NOMO-1 treated with dmso at 0.1 percent for 144 hours (cell line): ENCODE data around the gene LDAF1.
"Not testable (repeated sequence)": the region's sequence is repeated elsewhere in the genome, so short reads cannot be mapped to it uniquely, and the experiment has no call there.

Experiments
- DNase-seq: peaks from one replicate; lab custom pipeline; 2025; ENCODE audit not compliant: unreplicated experiment; lab: John Stamatoyannopoulos, UW

Gene LDAF1

GRCh38 chr16:21158208-21159110, at the start of gene LDAF1:
Gene LDAF1, plus strand, starts transcription at chr16:21158674. Its CDS starts 2,509 bp downstream, at chr16:21161183.
- peak; percentile 83 for DNase-seq

- not testable (repeated sequence) for DNase-seq
Observed at GRCh38 chr16:21115551-21115950, 42.9 kb upstream of the LDAF1 start.

- DNase-seq, result peak; percentile 67
Observed at GRCh38 chr16:21116148-21116693, 42.3 kb upstream of the LDAF1 start.

- DNase-seq, result no peak
Observed at GRCh38 chr16:21117567-21117966, 40.9 kb upstream of the LDAF1 start.

- DNase-seq, result no peak
Observed at GRCh38 chr16:21120976-21121520, 37.4 kb upstream of the LDAF1 start.

GRCh38 chr16:21125191-21125590, 33.3 kb upstream of the LDAF1 start:
- no peak for DNase-seq

- no peak for DNase-seq
Observed at GRCh38 chr16:21126518-21126917, 32.0 kb upstream of the LDAF1 start.

GRCh38 chr16:21128991-21129390, 29.5 kb upstream of the LDAF1 start:
- no peak for DNase-seq

GRCh38 chr16:21130811-21131210, 27.7 kb upstream of the LDAF1 start:
- DNase-seq, result no peak

- no peak for DNase-seq
Observed at GRCh38 chr16:21134053-21134452, 24.4 kb upstream of the LDAF1 start.

GRCh38 chr16:21145738-21146137, 12.7 kb upstream of the LDAF1 start:
- DNase-seq, result no peak

- no peak for DNase-seq
Observed at GRCh38 chr16:21150375-21151001, 8.0 kb upstream of the LDAF1 start, which contains the start of gene DNAH3. Gene DNAH3, minus strand, starts transcription at chr16:21150846. Its CDS starts 527 bp downstream, at chr16:21150319.

- DNase-seq, result not testable (repeated sequence)
Observed at GRCh38 chr16:21152160-21153030, 6.1 kb upstream of the LDAF1 start.

GRCh38 chr16:21153124-21153729, 5.2 kb upstream of the LDAF1 start:
- DNase-seq, result not testable (repeated sequence)

- DNase-seq, result not testable (repeated sequence)
Observed at GRCh38 chr16:21156011-21156410, 2.5 kb upstream of the LDAF1 start.

GRCh38 chr16:21156767-21157467, 1.6 kb upstream of the LDAF1 start:
- DNase-seq, result no peak

- DNase-seq, result no peak
Observed at GRCh38 chr16:21157632-21158031, 842 bp upstream of the LDAF1 start.

GRCh38 chr16:21159281-21159951, 942 bp downstream of the LDAF1 start:
- no peak for DNase-seq

- no peak for DNase-seq
Observed at GRCh38 chr16:21160276-21160675, 1.8 kb downstream of the LDAF1 start.
